Osteoblast (primary cell): ENCODE data around the gene NEK6. TPM values are rescaled to one million over a fixed set of nuclear protein-coding genes. Genes with fewer than 3 reads are reported as not detected.

Experiments used
- DNase-seq: peaks from one replicate; pipeline ENCODE4 v3.0.0; 2011; ENCODE audit warnings: low spot score, mixed read lengths; ENCODE audit not compliant: insufficient read length; ENCODE audit errors: missing footprints
- H2AFZ ChIP-seq: 2 replicates; pipeline ENCODE4 v1.6.0; 2011; ENCODE audit warnings: mild to moderate bottlenecking, low read length
- H3K27ac ChIP-seq: 2 replicates; pipeline ENCODE4 v1.5.1; 2011; ENCODE audit warnings: mild to moderate bottlenecking, low read depth, low read length, moderate library complexity
- H3K27me3 ChIP-seq: 2 replicates; pipeline ENCODE4 v1.6.0; 2012; ENCODE audit warnings: mild to moderate bottlenecking, control low read depth, inconsistent platforms, low read length, moderate library complexity; ENCODE audit not compliant: insufficient read depth
- H3K36me3 ChIP-seq: 2 replicates; pipeline ENCODE4 v1.5.1; 2011; ENCODE audit warnings: mild to moderate bottlenecking, low read length, control low read depth, moderate library complexity; ENCODE audit not compliant: insufficient read depth
- H3K4me1 ChIP-seq: 2 replicates; pipeline ENCODE4 v1.5.1; 2011; ENCODE audit warnings: mild to moderate bottlenecking, low read length, control low read depth, moderate library complexity; ENCODE audit not compliant: insufficient read depth
- H3K4me2 ChIP-seq: 2 replicates; pipeline ENCODE4 v1.6.0; 2011; ENCODE audit warnings: mild to moderate bottlenecking, low read length; ENCODE audit not compliant: insufficient read depth
- H3K4me3 ChIP-seq: fragments of 200-600 bp; sonication (generic); 3 replicates; pipeline ENCODE4 v1.5.1; 2012; ENCODE audit warnings: mild to moderate bottlenecking, low read length, inconsistent platforms; ENCODE audit not compliant: insufficient read depth
- H3K79me2 ChIP-seq: 2 replicates; pipeline ENCODE4 v1.6.0; 2012; ENCODE audit warnings: mild to moderate bottlenecking, low read length, control low read depth, inconsistent platforms; ENCODE audit not compliant: insufficient read depth
- H3K9me3 ChIP-seq: 2 replicates; pipeline ENCODE4 v1.5.1; 2011; ENCODE audit warnings: low read depth, low read length, control low read depth
- H4K20me1 ChIP-seq: 2 replicates; pipeline ENCODE4 v1.6.0; 2012; ENCODE audit warnings: mild to moderate bottlenecking, low read length, control low read depth; ENCODE audit not compliant: insufficient read depth
- total RNA-seq: library from RNA; depleted of rRNA; stranded (reverse); fragments of >200 nt; gene quantifications from 2 replicates; pipeline ENCODE4 v1.2.3, GENCODE V29; 2012
- TF ChIP-seq, protein P1 (sequence below): IDR thresholded peaks from 2 replicates; pipeline ENCODE4 v1.5.1; 2011; ENCODE audit warnings: mild to moderate bottlenecking, low read depth, low read length, moderate library complexity; ENCODE audit errors: extremely low read depth

NEK6 gene
- total RNA-seq, 1 donor, result 128 TPM

DNA sequence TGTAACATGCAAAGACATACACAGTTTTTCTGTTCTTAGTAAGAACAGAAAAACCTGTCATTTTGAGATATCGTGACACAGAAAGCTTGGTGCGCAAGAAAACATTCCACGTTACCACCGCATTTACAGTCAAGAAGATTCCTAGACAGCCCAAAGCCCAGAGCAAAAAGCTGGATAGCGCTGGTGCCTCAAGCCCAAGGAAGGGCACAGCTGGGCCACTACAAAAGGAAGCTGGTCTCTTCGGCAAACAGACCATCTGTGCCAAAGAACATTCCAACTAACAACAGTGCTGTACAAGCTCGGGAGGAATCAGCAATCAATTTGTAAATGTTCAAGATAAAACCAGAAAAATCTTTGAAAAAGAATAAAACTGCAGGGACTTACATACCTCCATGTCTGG, 126.5 kb downstream of the NEK6 start:
- H3K27ac ChIP-seq, result no peak overlapping the region
- H4K20me1 ChIP-seq, result peaks cover 43% of the 10 kb centered on the region
- TF ChIP-seq, protein P1, sequence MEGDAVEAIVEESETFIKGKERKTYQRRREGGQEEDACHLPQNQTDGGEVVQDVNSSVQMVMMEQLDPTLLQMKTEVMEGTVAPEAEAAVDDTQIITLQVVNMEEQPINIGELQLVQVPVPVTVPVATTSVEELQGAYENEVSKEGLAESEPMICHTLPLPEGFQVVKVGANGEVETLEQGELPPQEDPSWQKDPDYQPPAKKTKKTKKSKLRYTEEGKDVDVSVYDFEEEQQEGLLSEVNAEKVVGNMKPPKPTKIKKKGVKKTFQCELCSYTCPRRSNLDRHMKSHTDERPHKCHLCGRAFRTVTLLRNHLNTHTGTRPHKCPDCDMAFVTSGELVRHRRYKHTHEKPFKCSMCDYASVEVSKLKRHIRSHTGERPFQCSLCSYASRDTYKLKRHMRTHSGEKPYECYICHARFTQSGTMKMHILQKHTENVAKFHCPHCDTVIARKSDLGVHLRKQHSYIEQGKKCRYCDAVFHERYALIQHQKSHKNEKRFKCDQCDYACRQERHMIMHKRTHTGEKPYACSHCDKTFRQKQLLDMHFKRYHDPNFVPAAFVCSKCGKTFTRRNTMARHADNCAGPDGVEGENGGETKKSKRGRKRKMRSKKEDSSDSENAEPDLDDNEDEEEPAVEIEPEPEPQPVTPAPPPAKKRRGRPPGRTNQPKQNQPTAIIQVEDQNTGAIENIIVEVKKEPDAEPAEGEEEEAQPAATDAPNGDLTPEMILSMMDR, result no peak
- H3K4me3 ChIP-seq, result no peak overlapping the region
- H3K9me3 ChIP-seq, result no peaks in the 10 kb centered on the region
- peaks cover 92% of the 10 kb centered on the region for H3K79me2 ChIP-seq
- no peak overlapping the region for H2AFZ ChIP-seq
- DNase-seq, result no peak
- no peaks in the 10 kb centered on the region for H3K27me3 ChIP-seq
- H3K4me1 ChIP-seq, result peaks cover 10% of the 10 kb centered on the region
- peaks cover 30% of the 10 kb centered on the region for H3K36me3 ChIP-seq
- no peak overlapping the region for H3K4me2 ChIP-seq

DNA sequence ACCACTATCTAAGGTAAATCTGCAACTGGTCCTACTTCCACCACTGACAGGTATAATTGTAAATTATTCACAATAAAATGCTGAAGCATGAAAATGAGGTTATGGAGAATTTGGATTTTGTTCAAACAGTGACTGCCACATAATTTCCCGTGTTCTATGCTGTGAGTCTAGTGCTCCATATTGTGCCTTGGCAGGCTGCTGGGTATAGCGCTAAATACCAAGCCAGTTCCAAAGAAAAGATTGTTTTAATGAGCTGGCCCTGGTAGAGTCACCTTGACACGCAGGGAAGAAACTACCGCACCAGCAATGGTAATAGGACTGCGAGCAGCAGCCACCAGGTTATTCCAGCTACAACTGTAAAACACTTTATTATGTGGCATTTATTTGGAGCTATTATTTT, 127.1 kb downstream of the NEK6 start:
- peaks cover 10% of the 10 kb centered on the region for H3K4me1 ChIP-seq
- peaks cover 92% of the 10 kb centered on the region for H3K79me2 ChIP-seq
- no peak overlapping the region for H3K4me3 ChIP-seq
- no peaks in the 10 kb centered on the region for H3K9me3 ChIP-seq
- H4K20me1 ChIP-seq, result peaks cover 47% of the 10 kb centered on the region
- no peak overlapping the region for H3K4me2 ChIP-seq
- DNase-seq, result no peak
- H3K27ac ChIP-seq, result no peak overlapping the region
- peaks cover 25% of the 10 kb centered on the region for H3K36me3 ChIP-seq
- H3K27me3 ChIP-seq, result no peaks in the 10 kb centered on the region
- TF ChIP-seq, protein P1, result no peak
- H2AFZ ChIP-seq, result no peak overlapping the region

DNA sequence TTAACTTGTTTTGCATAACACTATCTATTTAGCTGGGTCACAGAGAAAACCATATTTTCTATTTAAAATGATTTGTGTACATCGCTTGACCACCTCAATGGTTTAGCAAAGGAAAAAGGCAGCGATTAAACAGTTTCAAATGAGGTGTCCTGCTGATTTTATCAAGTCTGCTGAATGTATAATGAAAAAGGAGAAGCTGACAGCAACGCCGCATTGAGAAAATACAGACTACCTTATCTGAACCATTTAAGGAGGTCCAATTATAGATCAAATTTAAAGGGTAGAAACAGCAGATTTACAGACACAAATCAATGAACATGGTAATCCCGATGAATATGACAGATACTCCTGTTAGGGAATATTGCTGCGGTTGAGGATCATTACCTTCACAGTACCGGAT, 127.9 kb downstream of the NEK6 start:
- no peaks in the 10 kb centered on the region for H3K27me3 ChIP-seq
- TF ChIP-seq, protein P1, result no peak
- peaks cover 19% of the 10 kb centered on the region for H3K36me3 ChIP-seq
- no peak overlapping the region for H2AFZ ChIP-seq
- no peak for DNase-seq
- peaks cover 47% of the 10 kb centered on the region for H4K20me1 ChIP-seq
- H3K4me2 ChIP-seq, result no peak overlapping the region
- H3K4me1 ChIP-seq, result peaks cover 14% of the 10 kb centered on the region
- no peaks in the 10 kb centered on the region for H3K9me3 ChIP-seq
- no peak overlapping the region for H3K27ac ChIP-seq
- peaks cover 94% of the 10 kb centered on the region for H3K79me2 ChIP-seq
- no peak overlapping the region for H3K4me3 ChIP-seq

DNA sequence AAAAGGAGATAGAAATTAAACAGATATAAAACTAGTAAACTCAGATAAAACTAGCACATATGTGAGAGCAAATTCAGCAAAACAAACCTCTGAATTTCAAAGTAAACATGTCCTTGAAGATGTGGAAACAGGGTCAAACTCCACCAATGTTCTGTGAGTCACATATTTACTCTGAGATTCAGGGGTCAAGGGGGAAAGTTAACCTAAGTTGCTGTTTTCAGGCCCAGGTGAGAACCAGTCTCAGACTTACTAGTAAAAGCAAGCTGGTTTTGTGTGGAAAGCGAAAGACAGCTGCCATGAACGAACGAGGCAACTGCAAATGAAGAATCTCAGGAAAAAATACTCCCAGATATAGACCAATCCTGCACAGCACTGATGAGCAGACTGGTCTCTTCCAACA, 128.5 kb downstream of the NEK6 start:
- Histone ChIP-seq H3K4me3 (no peak overlapping the region), H3K4me1 (peaks cover 16% of the 10 kb centered on the region), H3K9me3 (no peaks in the 10 kb centered on the region), H3K36me3 (peaks cover 16% of the 10 kb centered on the region), H2AFZ (no peak overlapping the region), H4K20me1 (peaks cover 47% of the 10 kb centered on the region), H3K4me2 (no peak overlapping the region), H3K27me3 (no peaks in the 10 kb centered on the region), H3K27ac (no peak overlapping the region), H3K79me2 (peaks cover 97% of the 10 kb centered on the region)
- no peak for DNase-seq
- TF ChIP-seq, protein P1, result no peak
